ENCODE results near the gene OSTF1. TPM values are rescaled to one million over a fixed set of nuclear protein-coding genes. Genes with fewer than 3 reads are reported as not detected.

Gene OSTF1
- total RNA-seq, 4 donors from 2014 or later = 37.9 to 69.4 (median 42.4) TPM

GRCh38 chr9:75069171-75069570 lies 19.1 kb upstream of the OSTF1 start:
- no peak for TF ChIP-seq CTCF (IDR thresholded peaks at IDR 0.05; ENCODE audit: low read depth)

GRCh38 chr9:75071530-75072122 lies 16.7 kb upstream of the OSTF1 start:
- TF ChIP-seq CTCF (IDR thresholded peaks at IDR 0.05; ENCODE audit: low read depth) = no peak

GRCh38 chr9:75072895-75073294 lies 15.4 kb upstream of the OSTF1 start:
- no peak for TF ChIP-seq CTCF (IDR thresholded peaks at IDR 0.05; ENCODE audit: low read depth)

- TF ChIP-seq CTCF (IDR thresholded peaks at IDR 0.05; ENCODE audit: low read depth) = no peak
These were observed 6.7 kb upstream of the OSTF1 start for GRCh38 chr9:75081632-75082031.

GRCh38 chr9:75083188-75083970 lies 4.9 kb upstream of the OSTF1 start:
- TF ChIP-seq CTCF (IDR thresholded peaks at IDR 0.05; ENCODE audit: low read depth) = no peak

- no peak for TF ChIP-seq CTCF (IDR thresholded peaks at IDR 0.05; ENCODE audit: low read depth)
These were observed 4.1 kb upstream of the OSTF1 start for GRCh38 chr9:75084081-75084672.

GRCh38 chr9:75085640-75086039 lies 2.7 kb upstream of the OSTF1 start:
- no peak for TF ChIP-seq CTCF (IDR thresholded peaks at IDR 0.05; ENCODE audit: low read depth)

Data from subcutaneous adipose tissue (tissue), 4 donors.